GM19238 (cell line): Measurements from ENCODE around the gene PRKCQ.
"Not testable (repeated sequence)": the region's sequence is repeated elsewhere in the genome, so short reads cannot be mapped to it uniquely, and the experiment has no call there.

Experiments
- DNase-seq: peaks from one replicate; pipeline ENCODE4 v3.0.0; 2011; ENCODE audit warnings: low spot score; ENCODE audit not compliant: insufficient read length

PRKCQ gene

DNA sequence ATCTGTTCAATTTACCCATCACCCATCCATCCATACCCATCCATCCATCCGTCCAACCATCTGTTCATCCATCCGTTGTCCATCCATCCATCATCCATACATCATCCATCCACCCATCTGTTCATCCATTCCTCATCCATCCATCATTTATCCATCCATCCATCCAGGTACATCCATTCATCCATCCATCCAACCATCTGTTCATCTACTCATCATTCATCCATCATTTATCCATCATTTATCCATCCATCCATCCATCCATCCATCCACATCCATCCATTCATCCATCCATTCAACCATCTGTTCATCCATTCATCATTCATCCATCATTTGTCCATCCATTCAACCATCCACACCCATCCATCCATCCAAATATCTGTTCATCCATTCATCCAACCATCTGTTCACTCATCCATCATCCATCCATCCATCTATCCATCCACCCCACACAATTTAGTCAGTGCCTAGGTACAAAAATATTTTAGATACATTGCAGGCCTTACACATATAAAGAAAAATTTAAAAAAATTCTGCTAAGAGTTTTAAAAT is 119.1 kb downstream of the PRKCQ start:
- DNase-seq: no peak

GRCh38 chr10:6458814-6459213 is 121.3 kb downstream of the PRKCQ start:
- DNase-seq: no peak

DNA sequence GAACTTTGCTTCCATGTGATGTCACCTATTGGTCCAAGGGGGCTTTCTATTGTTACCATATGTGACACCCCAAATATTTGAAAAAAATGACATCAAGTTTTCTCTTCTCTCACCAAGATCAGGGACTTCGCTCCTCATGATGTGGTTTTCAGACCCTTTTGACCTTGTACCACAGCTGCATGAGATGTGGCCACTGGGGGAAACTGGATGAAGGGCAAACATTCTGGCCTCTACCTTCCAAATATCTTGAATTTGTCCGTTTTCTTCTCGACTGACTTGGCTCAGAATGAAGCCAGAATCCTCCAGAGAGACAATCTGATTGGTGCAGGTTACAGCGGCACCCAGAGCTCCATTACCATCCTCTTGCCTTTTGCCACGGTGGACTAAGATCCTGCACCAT is 122.7 kb downstream of the PRKCQ start:
- DNase-seq: no peak

- no peak for DNase-seq
These were observed 124.0 kb downstream of the PRKCQ start for GRCh38 chr10:6456067-6456466.

GRCh38 chr10:6455592-6455991 is 124.5 kb downstream of the PRKCQ start:
- no peak for DNase-seq

DNA sequence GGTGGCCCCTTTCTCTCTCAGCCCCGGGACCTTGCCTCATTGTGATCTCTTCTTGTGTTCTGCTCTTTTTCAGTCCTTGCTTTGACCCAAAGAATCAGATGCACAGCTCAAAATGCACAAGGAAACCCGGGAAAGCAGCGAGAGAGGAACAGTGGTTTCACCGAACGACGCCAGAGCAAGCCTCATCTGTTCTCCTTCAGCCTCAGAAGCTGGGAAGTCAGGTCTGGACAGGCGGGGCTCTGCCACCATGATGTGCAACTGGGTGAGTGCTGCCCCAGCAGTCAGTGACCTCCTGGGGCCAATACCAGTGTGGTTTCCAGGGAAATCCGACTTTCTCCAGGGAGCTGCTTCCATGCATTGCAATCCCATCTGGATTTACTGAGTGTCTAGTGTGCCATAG is 133.4 kb downstream of the PRKCQ start:
- no peak for DNase-seq

DNA sequence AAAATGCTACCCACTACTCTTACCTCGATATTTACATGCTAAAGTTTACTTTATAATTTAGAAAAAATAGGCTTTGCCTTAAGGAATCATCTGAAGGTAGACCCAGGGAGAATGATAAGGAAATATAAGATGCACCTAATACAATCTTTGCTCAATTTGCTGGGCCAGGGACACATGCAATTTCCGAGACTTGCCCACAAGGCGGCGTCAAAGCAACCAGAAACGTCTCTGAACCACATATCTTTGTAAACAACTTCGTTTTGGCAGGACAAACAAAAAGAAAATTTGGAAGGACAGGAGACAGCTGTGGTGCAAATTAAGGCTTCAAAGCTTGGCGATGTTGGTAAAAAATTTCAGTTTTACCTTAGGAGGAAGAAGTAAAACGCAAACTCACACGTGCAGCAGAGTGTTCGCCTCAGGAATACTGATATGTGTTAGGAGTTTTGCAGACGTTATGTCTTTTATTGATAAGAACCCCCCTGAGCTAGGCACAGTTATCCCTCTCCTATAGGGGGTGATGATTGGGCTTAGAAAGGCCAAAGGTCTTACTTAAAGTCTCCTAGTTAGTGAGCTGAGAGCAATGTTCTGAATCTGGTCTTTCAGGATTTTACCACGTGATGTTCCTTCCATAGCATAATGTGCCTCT is 134.3 kb downstream of the PRKCQ start:
- DNase-seq: peak; percentile 15

- not testable (repeated sequence) for DNase-seq
These were observed 140.2 kb downstream of the PRKCQ start for GRCh38 chr10:6439875-6440274.

- DNase-seq: no peak
These were observed 148.2 kb downstream of the PRKCQ start for GRCh38 chr10:6431861-6432260.

GRCh38 chr10:6431186-6431585 is 148.9 kb downstream of the PRKCQ start:
- DNase-seq: no peak

DNA sequence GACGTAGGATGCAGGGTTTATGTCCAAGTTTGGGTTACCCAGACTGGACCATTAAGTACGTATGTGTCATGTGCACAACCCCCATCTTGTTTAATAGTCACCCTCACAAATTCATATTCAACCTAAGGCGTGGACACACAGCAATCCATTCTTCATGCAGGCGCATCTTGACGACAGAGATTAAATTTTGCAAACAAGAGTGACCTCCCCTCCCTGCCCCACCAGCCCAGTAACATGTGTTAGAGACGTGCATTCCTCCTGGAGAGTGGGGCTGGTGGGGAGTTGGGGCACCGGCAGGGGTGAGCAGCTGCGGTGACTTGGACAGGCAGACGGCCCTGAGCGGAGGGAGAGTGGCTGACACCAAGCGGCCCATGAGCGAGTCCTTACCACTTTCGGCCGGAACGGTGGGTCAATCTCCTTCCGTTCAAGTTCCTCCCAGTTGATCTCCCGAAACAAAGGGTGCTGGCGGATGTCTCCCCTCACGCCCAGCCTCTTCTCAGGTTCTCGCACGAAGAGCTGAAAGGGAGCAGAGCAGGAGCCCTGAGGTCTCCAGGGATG is 149.6 kb downstream of the PRKCQ start:
- no peak for DNase-seq

- no peak for DNase-seq
These were observed 152.6 kb downstream of the PRKCQ start for GRCh38 chr10:6427357-6427959.

- DNase-seq: no peak
These were observed 153.8 kb downstream of the PRKCQ start for GRCh38 chr10:6426317-6426716.

DNA sequence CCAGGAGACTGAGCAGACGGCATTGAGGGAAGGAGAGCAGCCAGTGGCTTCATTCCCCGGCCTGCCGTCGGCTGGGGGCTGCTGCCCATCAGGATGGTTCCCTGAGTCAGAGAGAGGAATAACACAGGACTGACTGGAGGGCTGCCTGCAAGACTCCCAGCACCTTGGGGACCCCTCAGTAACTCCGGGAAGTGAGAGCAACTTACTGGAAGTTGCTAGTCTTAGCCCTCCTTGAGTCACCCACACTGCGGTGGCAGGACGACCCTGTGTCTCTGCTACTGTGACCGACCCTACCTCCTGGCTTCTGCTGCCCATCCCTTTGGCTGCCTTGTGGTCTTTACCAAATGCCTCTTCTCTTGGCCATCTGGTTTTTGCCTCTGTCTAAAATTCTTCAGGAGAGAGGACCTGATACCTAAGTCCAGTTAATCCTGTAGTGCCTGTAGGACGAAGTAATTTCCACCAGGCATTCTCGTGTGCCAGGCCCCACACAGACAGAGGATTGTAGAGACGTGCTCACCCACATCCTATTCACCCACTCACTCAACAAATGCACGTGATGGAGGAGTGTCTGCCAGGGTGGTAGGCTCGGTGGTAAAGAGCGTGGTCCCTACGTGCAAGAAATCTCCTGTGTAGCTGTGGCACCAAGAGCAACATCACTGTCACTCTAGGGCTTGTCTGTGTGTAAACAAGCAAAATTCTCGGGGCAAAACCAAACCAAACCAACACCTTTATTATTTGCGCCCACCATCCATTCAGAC is 156.5 kb downstream of the PRKCQ start:
- no peak for DNase-seq

GRCh38 chr10:6423004-6423403 is 157.1 kb downstream of the PRKCQ start:
- no peak for DNase-seq

DNA sequence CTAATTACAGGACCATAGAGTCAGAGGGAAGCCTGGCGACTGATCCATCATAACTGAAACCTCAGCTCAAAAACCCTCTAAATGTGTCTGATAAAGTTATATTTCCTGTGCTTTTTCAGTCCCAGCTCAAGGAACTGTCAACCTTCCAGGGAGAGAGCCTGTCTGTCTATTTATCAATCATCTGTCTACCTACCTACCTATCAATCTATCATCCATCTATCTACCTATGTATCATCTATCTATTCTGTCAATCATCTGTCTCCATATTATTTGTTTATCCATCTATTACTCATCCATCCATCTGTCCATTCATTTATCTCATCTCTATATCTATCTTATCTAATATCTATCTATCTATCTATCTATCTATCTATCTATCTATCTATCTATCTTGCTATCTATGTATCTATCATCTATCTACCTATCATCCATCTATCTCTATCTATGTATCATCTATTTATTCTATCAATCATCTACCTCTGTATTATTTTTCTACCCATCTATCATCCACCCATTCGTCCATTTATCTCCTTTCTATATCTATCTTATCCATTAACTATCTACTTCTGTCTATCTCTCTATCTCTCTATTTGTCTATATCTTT is 161.4 kb downstream of the PRKCQ start:
- no peak for DNase-seq

DNA sequence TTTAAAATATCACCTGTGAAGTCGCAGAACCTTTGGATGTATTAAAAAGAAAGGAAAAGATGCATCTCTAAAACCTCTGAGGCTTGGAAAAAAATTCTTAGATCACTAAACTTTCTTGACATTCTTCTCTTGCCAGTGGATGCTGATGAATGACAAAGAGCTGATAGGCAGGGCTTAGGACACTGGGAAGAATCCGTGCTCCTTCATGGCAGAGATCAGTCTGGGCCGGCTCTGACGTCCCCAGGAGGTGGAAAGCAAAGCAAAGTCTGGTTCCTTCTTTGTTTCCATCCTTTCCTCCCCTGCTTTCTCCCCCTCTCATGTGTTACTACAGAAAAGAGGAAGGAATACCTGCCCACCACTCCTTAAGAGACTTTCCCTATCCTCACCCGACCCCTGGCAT is 161.9 kb downstream of the PRKCQ start:
- no peak for DNase-seq

GRCh38 chr10:6416892-6417512 is 163.1 kb downstream of the PRKCQ start:
- DNase-seq: no peak

GRCh38 chr10:6411436-6411835 is 168.6 kb downstream of the PRKCQ start:
- no peak for DNase-seq

- DNase-seq: no peak
These were observed 169.2 kb downstream of the PRKCQ start for GRCh38 chr10:6410830-6411229.

- DNase-seq: no peak
These were observed 170.0 kb downstream of the PRKCQ start for GRCh38 chr10:6409971-6410643.
